ENCODE results near the gene COQ2. TPM values are rescaled to one million over a fixed set of nuclear protein-coding genes. Genes with fewer than 3 reads are reported as not detected.

COQ2 gene
- total RNA-seq, 3 donors from 2014 or later (not counting 1 experiment from before 2014, with no cell fraction given): 4.7 to 9.7 (median 7.0) TPM

GRCh38 chr4:83266689-83267088 is 17.9 kb downstream of the COQ2 start:
- TF ChIP-seq CTCF (IDR thresholded peaks at IDR 0.05): no peak
- Mint-ChIP-seq H3K36me3 (no peaks in the 10 kb centered on the region), H3K27ac (no peak overlapping the region), H3K9me3 (no peaks in the 10 kb centered on the region), H3K4me1 (peaks cover 0 to 8% of the 10 kb centered on the region in 2 donors), H3K27me3 (ENCODE audit: low read depth in 2 of 2) (no peaks in the 10 kb centered on the region), H3K4me3 (no peak overlapping the region)
- H3K4me1 ChIP-seq (ENCODE audit: control insufficient read depth, insufficient read depth, low read length): peaks cover 6% of the 10 kb centered on the region
- 44% methylated on average over 1 of the region's 1 CpG for WGBS (ENCODE audit: insufficient coverage)
- DNase-seq: peak in 1 of 2 donors; percentile 36
- H3K4me3 ChIP-seq (ENCODE audit: low read length): no peak overlapping the region
- no peak for ATAC-seq
- H3K27me3 ChIP-seq (ENCODE audit: control insufficient read depth, insufficient read depth, low read length): no peaks in the 10 kb centered on the region
- no peaks in the 10 kb centered on the region for H3K9me3 ChIP-seq (ENCODE audit: control insufficient read depth, insufficient read depth, low read length)
- H3K27ac ChIP-seq (ENCODE audit: low read length): no peak overlapping the region
- H3K36me3 ChIP-seq (ENCODE audit: control insufficient read depth, insufficient read depth, low read length): peaks cover 22% of the 10 kb centered on the region
- intact Hi-C loops (cut with micrococcal nuclease): no loop called here

- Mint-ChIP-seq H3K9me3 (no peaks in the 10 kb centered on the region), H3K36me3 (no peaks in the 10 kb centered on the region), H3K4me3 (no peak overlapping the region), H3K27ac (no peak overlapping the region), H3K4me1 (peaks cover 25 to 27% of the 10 kb centered on the region in 2 donors), H3K27me3 (ENCODE audit: low read depth in 2 of 2) (no peaks in the 10 kb centered on the region)
- no peak for ATAC-seq
- peaks cover 15% of the 10 kb centered on the region for H3K36me3 ChIP-seq (ENCODE audit: control insufficient read depth, insufficient read depth, low read length)
- H3K4me1 ChIP-seq (ENCODE audit: control insufficient read depth, insufficient read depth, low read length): peaks cover 18% of the 10 kb centered on the region
- H3K27me3 ChIP-seq (ENCODE audit: control insufficient read depth, insufficient read depth, low read length): no peaks in the 10 kb centered on the region
- no peak for DNase-seq
- 88% methylated on average over 1 of the region's 1 CpG for WGBS (ENCODE audit: insufficient coverage)
- no peak for TF ChIP-seq CTCF (IDR thresholded peaks at IDR 0.05)
- intact Hi-C loops (cut with micrococcal nuclease): no loop called here
- H3K27ac ChIP-seq (ENCODE audit: low read length): no peak overlapping the region
- no peaks in the 10 kb centered on the region for H3K9me3 ChIP-seq (ENCODE audit: control insufficient read depth, insufficient read depth, low read length)
- H3K4me3 ChIP-seq (ENCODE audit: low read length): no peak overlapping the region
Measured at GRCh38 chr4:83263106-83263505, 21.5 kb downstream of the COQ2 start.

GRCh38 chr4:83262682-83263081 is 21.9 kb downstream of the COQ2 start:
- Mint-ChIP-seq H3K27ac (no peak overlapping the region), H3K36me3 (no peaks in the 10 kb centered on the region), H3K4me1 (peaks cover 27 to 29% of the 10 kb centered on the region in 2 donors), H3K9me3 (no peaks in the 10 kb centered on the region), H3K27me3 (ENCODE audit: low read depth in 2 of 2) (no peaks in the 10 kb centered on the region), H3K4me3 (no peak overlapping the region)
- no peak for TF ChIP-seq CTCF (IDR thresholded peaks at IDR 0.05)
- Histone ChIP-seq H3K36me3 (ENCODE audit: control insufficient read depth, insufficient read depth, low read length) (peaks cover 14% of the 10 kb centered on the region), H3K27me3 (ENCODE audit: control insufficient read depth, insufficient read depth, low read length) (no peaks in the 10 kb centered on the region), H3K27ac (ENCODE audit: low read length) (no peak overlapping the region), H3K4me1 (ENCODE audit: control insufficient read depth, insufficient read depth, low read length) (peaks cover 18% of the 10 kb centered on the region), H3K9me3 (ENCODE audit: control insufficient read depth, insufficient read depth, low read length) (no peaks in the 10 kb centered on the region), H3K4me3 (ENCODE audit: low read length) (no peak overlapping the region)
- no peak for DNase-seq
- intact Hi-C loops (cut with micrococcal nuclease): no loop called here
- 92% methylated on average over 2 of the region's 2 CpGs for WGBS (ENCODE audit: insufficient coverage)
- ATAC-seq: no peak

GRCh38 chr4:83261307-83261706 is 23.3 kb downstream of the COQ2 start:
- intact Hi-C loops (cut with micrococcal nuclease): no loop called here
- no peaks in the 10 kb centered on the region for H3K9me3 Mint-ChIP-seq
- Histone ChIP-seq H3K4me3 (ENCODE audit: low read length) (no peak overlapping the region), H3K9me3 (ENCODE audit: control insufficient read depth, insufficient read depth, low read length) (no peaks in the 10 kb centered on the region), H3K27ac (ENCODE audit: low read length) (no peak overlapping the region), H3K4me1 (ENCODE audit: control insufficient read depth, insufficient read depth, low read length) (peaks cover 16% of the 10 kb centered on the region), H3K27me3 (ENCODE audit: control insufficient read depth, insufficient read depth, low read length) (no peaks in the 10 kb centered on the region), H3K36me3 (ENCODE audit: control insufficient read depth, insufficient read depth, low read length) (peaks cover 13% of the 10 kb centered on the region)
- H3K27ac Mint-ChIP-seq: no peak overlapping the region
- no peak for DNase-seq
- peaks cover 31 to 33% of the 10 kb centered on the region in 2 donors for H3K4me1 Mint-ChIP-seq
- no peak overlapping the region for H3K4me3 Mint-ChIP-seq
- H3K27me3 Mint-ChIP-seq (ENCODE audit: low read depth in 2 of 2): no peaks in the 10 kb centered on the region
- TF ChIP-seq CTCF (IDR thresholded peaks at IDR 0.05): no peak
- H3K36me3 Mint-ChIP-seq: no peaks in the 10 kb centered on the region
- ATAC-seq: no peak
- 94% methylated on average over 5 of the region's 5 CpGs for WGBS (ENCODE audit: insufficient coverage)
